ENCODE data around the gene LRP1B.

Gene LRP1B

GRCh38 chr2:141835103-141835502 is 295.7 kb downstream of the LRP1B start:
- TF ChIP-seq REST (IDR thresholded peaks at IDR 0.05; ENCODE audit: insufficient read depth in 1 of 2, low read depth in 2 of 2, low read length in 2 of 2) (no peak), POLR2AphosphoS5 (IDR thresholded peaks at IDR 0.05; ENCODE audit: low read depth, low read length) (no peak), TAF1 (IDR thresholded peaks at IDR 0.05; ENCODE audit: borderline replicate concordance, insufficient read depth, low read length) (no peak)

- TF ChIP-seq POLR2AphosphoS5 (IDR thresholded peaks at IDR 0.05; ENCODE audit: low read depth, low read length) (no peak), REST (IDR thresholded peaks at IDR 0.05; ENCODE audit: insufficient read depth in 1 of 2, low read depth in 2 of 2, low read length in 2 of 2) (no peak), TAF1 (IDR thresholded peaks at IDR 0.05; ENCODE audit: borderline replicate concordance, insufficient read depth, low read length) (no peak), SIN3A (IDR thresholded peaks at IDR 0.05; ENCODE audit: borderline replicate concordance, insufficient read depth, low read length) (no peak), FOXP2 (optimal IDR thresholded peaks at IDR 0.05; ENCODE audit: borderline replicate concordance, extremely low read depth, extremely low read length, insufficient read depth) (no peak)
Measured at GRCh38 chr2:141828761-141829160, 302.1 kb downstream of the LRP1B start.

- no peak for TF ChIP-seq TAF1 (IDR thresholded peaks at IDR 0.05; ENCODE audit: borderline replicate concordance, insufficient read depth, low read length)
- no peak for TF ChIP-seq SIN3A (IDR thresholded peaks at IDR 0.05; ENCODE audit: borderline replicate concordance, insufficient read depth, low read length)
- TF ChIP-seq REST (IDR thresholded peaks at IDR 0.05; ENCODE audit: insufficient read depth in 1 of 2, low read depth in 2 of 2, low read length in 2 of 2), result no peak
- TF ChIP-seq FOXP2 (optimal IDR thresholded peaks at IDR 0.05; ENCODE audit: borderline replicate concordance, extremely low read depth, extremely low read length, insufficient read depth), result no peak
- no peak for TF ChIP-seq POLR2AphosphoS5 (IDR thresholded peaks at IDR 0.05; ENCODE audit: low read depth, low read length)
Measured at GRCh38 chr2:141824790-141825189, 306.0 kb downstream of the LRP1B start.

DNA sequence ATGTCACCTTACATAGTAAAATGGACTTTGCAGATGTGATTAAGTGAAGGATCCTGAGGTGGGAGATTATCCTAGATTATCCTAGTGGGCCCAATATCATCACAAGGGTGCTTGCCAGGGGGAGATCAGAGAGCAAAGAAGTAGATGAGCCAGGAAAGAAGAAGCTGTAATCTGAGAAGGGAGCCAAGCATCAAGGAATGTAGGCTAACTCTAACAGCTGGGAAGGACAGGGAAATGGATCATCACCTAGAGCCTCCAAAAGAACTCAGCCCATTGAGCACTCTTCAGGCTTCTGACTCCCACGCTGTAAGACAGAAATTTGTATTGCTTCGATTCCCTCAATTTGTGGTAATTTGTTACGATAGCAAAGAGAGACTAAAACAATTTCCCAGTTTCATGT is 309.9 kb downstream of the LRP1B start:
- TF ChIP-seq FOXP2 (optimal IDR thresholded peaks at IDR 0.05; ENCODE audit: borderline replicate concordance, extremely low read depth, extremely low read length, insufficient read depth) (no peak), TAF1 (IDR thresholded peaks at IDR 0.05; ENCODE audit: borderline replicate concordance, insufficient read depth, low read length) (no peak)

GRCh38 chr2:141814150-141814549 is 316.7 kb downstream of the LRP1B start:
- no peak for TF ChIP-seq FOXP2 (optimal IDR thresholded peaks at IDR 0.05; ENCODE audit: borderline replicate concordance, extremely low read depth, extremely low read length, insufficient read depth)
- TF ChIP-seq TAF1 (IDR thresholded peaks at IDR 0.05; ENCODE audit: borderline replicate concordance, insufficient read depth, low read length), result no peak
- no peak for TF ChIP-seq REST (IDR thresholded peaks at IDR 0.05; ENCODE audit: insufficient read depth in 1 of 2, low read depth in 2 of 2, low read length in 2 of 2)
- TF ChIP-seq POLR2AphosphoS5 (IDR thresholded peaks at IDR 0.05; ENCODE audit: low read depth, low read length), result no peak
- no peak for TF ChIP-seq SIN3A (IDR thresholded peaks at IDR 0.05; ENCODE audit: borderline replicate concordance, insufficient read depth, low read length)

Measured in PFSK-1 (cell line).